GM19455 (cell line): ENCODE measurements around the gene GPS2.
A peak's percentile ranks its signal among the peaks of the same experiment; 100 is the strongest.

Source experiments
- ATAC-seq: cut with Tn5 transposase; IDR thresholded peaks from one replicate; pipeline ENCODE4 v1.9.1; 2021; ENCODE audit not compliant: unreplicated experiment

Gene GPS2

GRCh38 chr17:7293816-7294613 is 21.1 kb downstream of the GPS2 start:
- no peak for ATAC-seq

GRCh38 chr17:7293159-7293558 is 22.0 kb downstream of the GPS2 start:
- ATAC-seq, result no peak

- no peak for ATAC-seq
These were observed 22.4 kb downstream of the GPS2 start for GRCh38 chr17:7292729-7293128.

- no peak for ATAC-seq
These were observed 23.0 kb downstream of the GPS2 start for GRCh38 chr17:7292194-7292593.

GRCh38 chr17:7290685-7291084 is 24.5 kb downstream of the GPS2 start:
- ATAC-seq, result no peak

GRCh38 chr17:7290166-7290565 is 25.0 kb downstream of the GPS2 start:
- no peak for ATAC-seq

GRCh38 chr17:7289256-7290032 is 25.7 kb downstream of the GPS2 start:
- no peak for ATAC-seq

GRCh38 chr17:7285679-7286078 is 29.5 kb downstream of the GPS2 start:
- no peak for ATAC-seq

GRCh38 chr17:7284911-7285310 is 30.2 kb downstream of the GPS2 start:
- no peak for ATAC-seq

- ATAC-seq, result no peak
These were observed 31.5 kb downstream of the GPS2 start for GRCh38 chr17:7283471-7284216.

GRCh38 chr17:7282752-7283321 is 32.3 kb downstream of the GPS2 start:
- ATAC-seq, result no peak

GRCh38 chr17:7281953-7282751 is 33.0 kb downstream of the GPS2 start:
- no peak for ATAC-seq

- no peak for ATAC-seq
These were observed 33.8 kb downstream of the GPS2 start, which contains the start of gene SLC2A4 for GRCh38 chr17:7281074-7281952. TSS of gene SLC2A4 (plus strand) at chr17:7281718. CDS start at chr17:7281935, 217 bp downstream.

- peak; percentile 54 for ATAC-seq
These were observed 34.6 kb downstream of the GPS2 start for GRCh38 chr17:7280519-7281073.

GRCh38 chr17:7279448-7279847 is 35.7 kb downstream of the GPS2 start:
- no peak for ATAC-seq

GRCh38 chr17:7266784-7267183 is 48.4 kb downstream of the GPS2 start:
- no peak for ATAC-seq

GRCh38 chr17:7263801-7264078 is 51.4 kb downstream of the GPS2 start:
- ATAC-seq, result no peak

- ATAC-seq, result no peak
These were observed 52.0 kb downstream of the GPS2 start for GRCh38 chr17:7262935-7263800.
